ENCODE results near the gene STX16.
"Not testable (repeated sequence)": the region's sequence is repeated elsewhere in the genome, so short reads cannot be mapped to it uniquely, and the experiment has no call there.

Gene STX16

GRCh38 chr20:58721951-58722778 lies 71.1 kb downstream of the STX16 start:
- DNase-seq (ENCODE audit: low read depth, low spot score): no peak

GRCh38 chr20:58722877-58723627 lies 72.0 kb downstream of the STX16 start:
- DNase-seq (ENCODE audit: low read depth, low spot score): no peak

- no peak for DNase-seq (ENCODE audit: low read depth, low spot score)
These were observed 72.5 kb downstream of the STX16 start for GRCh38 chr20:58723628-58723984.

GRCh38 chr20:58726156-58726555 lies 75.1 kb downstream of the STX16 start:
- not testable (repeated sequence) for DNase-seq (ENCODE audit: low read depth, low spot score)

All from astrocyte of the hippocampus (primary cell).